ENCODE results near the gene DIS3L2. TPM values are rescaled to one million over a fixed set of nuclear protein-coding genes. Genes with fewer than 3 reads are reported as not detected.
A peak's percentile ranks its signal among the peaks of the same experiment; 100 is the strongest.
"Not testable (repeated sequence)": the region's sequence is repeated elsewhere in the genome, so short reads cannot be mapped to it uniquely, and the experiment has no call there.

The DIS3L2 gene
- total RNA-seq, 1 donor: 24.9 TPM

GRCh38 chr2:232335206-232335858, 373.8 kb downstream of the DIS3L2 start:
- not testable (repeated sequence) for DNase-seq (ENCODE audit: low read depth); H3K4me3 ChIP-seq (ENCODE audit: low read depth, low read length)
- peak; percentile 40 for TF ChIP-seq CTCF (IDR thresholded peaks at IDR 0.05; ENCODE audit: insufficient read depth, low read length)

GRCh38 chr2:232335859-232336215, 374.3 kb downstream of the DIS3L2 start:
- no peak for DNase-seq (ENCODE audit: low read depth)
- no peak for TF ChIP-seq CTCF (IDR thresholded peaks at IDR 0.05; ENCODE audit: insufficient read depth, low read length)
- H3K4me3 ChIP-seq (ENCODE audit: low read depth, low read length): no peak overlapping the region

GRCh38 chr2:232336241-232336736, 374.8 kb downstream of the DIS3L2 start:
- DNase-seq (ENCODE audit: low read depth): no peak
- no peak overlapping the region for H3K4me3 ChIP-seq (ENCODE audit: low read depth, low read length)
- TF ChIP-seq CTCF (IDR thresholded peaks at IDR 0.05; ENCODE audit: insufficient read depth, low read length): no peak

GRCh38 chr2:232336981-232337720, 375.6 kb downstream of the DIS3L2 start:
- no peak overlapping the region for H3K4me3 ChIP-seq (ENCODE audit: low read depth, low read length)

GRCh38 chr2:232338094-232338758, 376.7 kb downstream of the DIS3L2 start:
- not testable (repeated sequence) for DNase-seq (ENCODE audit: low read depth)

More at GRCh38 chr2:232336981-232337720, 375.6 kb downstream of the DIS3L2 start:
- no peak for DNase-seq (ENCODE audit: low read depth)
- no peak for TF ChIP-seq CTCF (IDR thresholded peaks at IDR 0.05; ENCODE audit: insufficient read depth, low read length)

GRCh38 chr2:232338759-232339106, 377.2 kb downstream of the DIS3L2 start:
- H3K4me3 ChIP-seq (ENCODE audit: low read depth, low read length): no peak overlapping the region
- DNase-seq (ENCODE audit: low read depth): no peak
- TF ChIP-seq CTCF (IDR thresholded peaks at IDR 0.05; ENCODE audit: insufficient read depth, low read length): no peak

More at GRCh38 chr2:232338094-232338758, 376.7 kb downstream of the DIS3L2 start:
- H3K4me3 ChIP-seq (ENCODE audit: low read depth, low read length): not testable (repeated sequence)

Data from fibroblast of the aortic adventitia (primary cell).